CD4-positive, alpha-beta T cell treated with Interleukin-4 for 4 hours (primary cell): Measurements from ENCODE around the gene PROX2.
A peak's percentile ranks its signal among the peaks of the same experiment; 100 is the strongest.

Experiments
- DNase-seq: peaks from one replicate; pipeline ENCODE4 v3.0.0-alpha.2; 2020

PROX2 gene

DNA sequence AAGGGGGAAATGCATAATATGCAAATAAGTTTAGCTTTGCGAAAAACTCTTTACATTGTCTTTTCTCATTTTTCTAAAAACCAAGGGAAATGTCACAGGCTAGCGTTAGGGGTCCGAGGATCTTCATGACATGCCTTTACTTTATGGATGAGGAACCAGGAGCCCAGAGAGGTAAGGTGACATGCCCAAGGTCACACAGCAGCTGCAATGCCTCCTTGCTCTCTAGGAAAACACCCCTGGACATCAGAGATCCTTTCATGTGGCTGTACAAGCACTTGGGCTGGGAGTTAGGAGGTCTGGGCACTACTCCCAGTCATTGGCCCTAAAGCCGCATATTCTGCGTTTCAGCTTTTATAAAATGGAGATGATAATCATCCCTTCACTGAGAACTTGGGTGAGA is 741 bp downstream of the PROX2 start:
- no peak for DNase-seq

DNA sequence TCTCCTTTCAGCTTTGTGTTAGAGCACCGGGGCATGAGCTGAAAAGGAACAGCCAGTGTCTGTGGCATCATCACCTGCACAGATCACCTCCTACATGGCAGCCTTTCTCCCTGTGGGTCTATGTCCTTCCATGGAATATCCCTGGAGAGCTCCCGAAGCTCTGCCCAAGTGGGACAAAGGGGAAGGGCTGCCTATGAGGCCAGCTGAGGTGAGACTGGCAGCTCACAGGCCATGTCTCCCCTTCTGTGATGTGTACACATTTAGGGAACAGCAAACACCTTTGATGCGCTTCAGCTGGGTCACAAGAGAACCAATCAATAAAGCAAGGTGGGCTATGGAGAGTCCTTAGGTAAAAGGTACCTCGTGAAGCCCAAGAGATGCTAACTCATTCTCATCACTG is 4.1 kb downstream of the PROX2 start:
- DNase-seq: no peak

DNA sequence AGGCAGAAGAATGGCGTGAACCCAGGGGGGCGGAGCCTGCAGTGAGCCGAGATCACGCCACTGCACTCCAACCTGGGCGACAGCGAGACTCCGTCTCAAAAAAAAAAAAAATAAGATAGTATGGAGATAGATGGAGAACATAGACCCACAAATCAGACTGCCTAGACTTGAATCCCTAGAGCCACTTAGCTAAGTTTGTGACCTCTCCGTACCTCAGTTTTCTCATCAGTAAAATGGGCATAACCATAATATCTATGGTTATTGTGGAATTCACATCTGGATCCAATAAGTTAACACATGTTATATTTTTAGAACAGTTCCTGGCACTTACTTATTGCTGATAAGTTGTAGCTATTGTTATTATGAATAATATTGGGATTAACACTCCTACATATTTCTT is 7.2 kb downstream of the PROX2 start:
- DNase-seq: no peak

GRCh38 chr14:74867673-74868072 is 8.3 kb downstream of the PROX2 start:
- peak; percentile 43 for DNase-seq

DNA sequence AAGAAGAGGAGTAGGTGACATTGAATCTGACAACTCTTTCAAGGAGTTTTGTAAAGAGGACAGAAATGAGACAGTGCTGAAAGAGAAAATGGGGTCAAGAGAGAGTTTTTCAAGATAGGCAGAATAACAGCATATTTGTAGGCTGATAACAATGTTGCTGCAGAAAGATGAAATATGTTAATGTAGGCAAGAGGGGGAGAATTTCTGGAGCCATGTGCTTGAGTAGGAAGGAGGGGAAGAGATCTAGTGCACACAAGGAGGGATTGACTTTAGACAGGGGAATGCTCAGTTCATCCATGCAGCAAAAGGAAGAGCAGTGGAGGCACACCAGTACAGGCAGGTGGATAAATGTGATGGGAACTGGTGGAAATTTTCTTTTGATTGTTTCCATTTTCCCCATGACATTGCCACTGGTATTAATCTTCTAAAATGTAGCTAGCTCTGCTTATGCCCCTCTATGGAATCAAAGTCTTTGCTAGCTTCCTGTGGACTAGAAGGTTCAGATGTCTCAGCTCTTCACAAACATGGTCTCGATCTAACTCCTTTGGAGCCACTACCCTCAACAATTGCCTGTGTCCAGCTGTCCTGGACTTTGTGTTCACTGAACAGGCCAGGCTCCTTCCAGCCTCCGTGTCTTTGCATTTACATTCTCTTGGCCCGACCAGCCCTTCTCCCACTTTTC is 9.1 kb downstream of the PROX2 start:
- DNase-seq: no peak

- no peak for DNase-seq
Observed at GRCh38 chr14:74865156-74865555, 10.8 kb downstream of the PROX2 start.

GRCh38 chr14:74864198-74864597 is 11.7 kb downstream of the PROX2 start:
- DNase-seq: no peak

DNA sequence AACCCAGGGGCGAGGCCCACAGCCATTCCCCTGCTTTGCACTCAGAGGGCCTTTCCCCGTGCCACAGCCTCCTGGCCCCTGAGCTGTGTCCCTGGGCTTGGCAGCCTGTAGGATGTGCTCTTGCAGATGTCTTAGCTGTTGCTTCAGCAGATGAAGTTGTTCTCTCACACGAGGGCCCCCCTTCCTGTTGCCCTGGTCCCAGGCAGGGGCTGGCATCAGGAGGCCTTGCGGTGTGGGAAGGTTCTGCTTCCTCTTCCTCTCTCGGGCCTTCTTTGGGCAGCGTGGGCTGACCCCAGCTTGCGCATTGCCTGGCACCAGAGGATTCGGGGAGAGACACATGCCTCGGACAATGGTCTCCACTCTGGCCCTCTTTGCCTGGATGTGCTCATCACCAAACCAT is 12.7 kb downstream of the PROX2 start:
- no peak for DNase-seq

DNA sequence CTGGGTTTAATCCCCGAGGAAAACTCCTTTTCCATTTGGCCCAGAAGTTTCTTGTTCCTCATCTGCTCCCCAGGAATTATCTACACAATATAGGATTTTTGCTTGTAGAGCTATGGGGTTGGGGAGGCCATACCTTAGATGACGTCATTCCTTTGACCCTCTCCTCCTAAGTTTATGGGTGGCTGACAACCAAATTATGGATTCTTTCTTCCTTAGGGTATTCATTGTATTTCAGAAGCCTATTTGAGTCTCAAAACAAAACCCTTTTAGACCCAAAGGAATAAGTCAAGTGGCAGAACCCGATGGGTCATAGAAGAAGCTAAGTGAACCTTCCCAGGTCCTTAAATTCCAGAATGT is 14.2 kb downstream of the PROX2 start:
- no peak for DNase-seq

GRCh38 chr14:74860899-74861733 is 14.8 kb downstream of the PROX2 start:
- peak; percentile 87 for DNase-seq

GRCh38 chr14:74859757-74860552 is 16.0 kb downstream of the PROX2 start:
- no peak for DNase-seq

DNA sequence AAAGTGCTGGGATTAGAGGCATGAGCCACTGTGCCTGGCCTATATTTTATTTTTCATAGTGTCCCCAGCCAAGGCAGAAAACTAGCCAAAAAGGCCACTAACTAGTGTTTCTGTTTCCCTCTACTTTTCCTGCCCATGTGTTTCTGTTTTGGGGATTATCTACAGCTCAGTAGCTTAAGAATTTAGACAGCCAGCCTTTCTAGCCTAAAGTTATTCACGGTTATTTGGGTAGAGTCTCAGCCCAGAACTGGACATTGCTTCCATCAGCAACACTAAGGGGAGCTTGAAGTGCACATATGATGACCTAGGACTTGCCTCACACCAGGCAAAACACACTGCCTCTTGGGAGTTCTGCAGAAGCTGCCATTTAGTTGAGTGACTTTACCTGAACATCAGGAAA is 17.9 kb downstream of the PROX2 start:
- DNase-seq: no peak

- no peak for DNase-seq
Observed at GRCh38 chr14:74856366-74856765, 19.6 kb downstream of the PROX2 start.

DNA sequence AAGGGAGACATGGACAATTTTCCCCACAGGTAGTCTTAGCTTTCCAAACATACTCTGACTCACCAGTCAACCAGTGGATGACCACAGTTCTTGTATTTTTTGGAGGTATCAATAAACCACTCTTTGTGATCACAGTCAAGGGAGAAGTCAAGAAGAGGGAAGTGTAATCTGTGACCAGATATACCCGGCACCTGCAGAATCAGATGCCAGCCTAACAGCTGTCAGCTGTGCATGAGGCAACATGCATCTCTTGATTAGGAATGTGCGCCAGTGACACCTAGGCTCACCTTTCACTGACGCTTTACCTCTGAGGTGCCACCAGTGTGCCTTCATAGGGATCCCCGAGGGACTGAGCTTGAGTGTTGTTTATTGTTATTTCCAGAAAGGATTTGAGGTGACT is 20.0 kb downstream of the PROX2 start:
- no peak for DNase-seq

GRCh38 chr14:74855021-74855420 is 20.9 kb downstream of the PROX2 start:
- DNase-seq: no peak

GRCh38 chr14:74853581-74853980 is 22.4 kb downstream of the PROX2 start:
- no peak for DNase-seq

GRCh38 chr14:74852922-74853530 is 22.9 kb downstream of the PROX2 start:
- DNase-seq: no peak

DNA sequence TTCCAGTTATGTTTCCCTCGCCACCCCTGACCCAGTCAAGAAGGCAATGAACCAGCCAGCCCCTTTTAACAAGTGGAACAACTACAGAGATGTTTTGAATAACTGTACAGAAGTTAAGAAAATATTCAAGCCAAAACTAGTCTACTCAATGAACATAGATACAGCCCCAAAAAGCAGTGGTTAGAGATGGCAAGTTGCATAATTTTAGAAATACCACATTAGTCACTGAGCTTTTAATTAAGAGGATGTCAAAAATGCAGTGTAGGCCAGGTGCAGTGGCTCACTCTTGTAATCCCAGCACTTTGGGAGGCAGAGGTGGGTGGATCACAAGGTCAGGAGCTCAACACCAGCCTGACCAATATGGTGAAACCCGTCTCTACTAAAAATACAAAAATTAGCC is 27.2 kb downstream of the PROX2 start:
- no peak for DNase-seq

DNA sequence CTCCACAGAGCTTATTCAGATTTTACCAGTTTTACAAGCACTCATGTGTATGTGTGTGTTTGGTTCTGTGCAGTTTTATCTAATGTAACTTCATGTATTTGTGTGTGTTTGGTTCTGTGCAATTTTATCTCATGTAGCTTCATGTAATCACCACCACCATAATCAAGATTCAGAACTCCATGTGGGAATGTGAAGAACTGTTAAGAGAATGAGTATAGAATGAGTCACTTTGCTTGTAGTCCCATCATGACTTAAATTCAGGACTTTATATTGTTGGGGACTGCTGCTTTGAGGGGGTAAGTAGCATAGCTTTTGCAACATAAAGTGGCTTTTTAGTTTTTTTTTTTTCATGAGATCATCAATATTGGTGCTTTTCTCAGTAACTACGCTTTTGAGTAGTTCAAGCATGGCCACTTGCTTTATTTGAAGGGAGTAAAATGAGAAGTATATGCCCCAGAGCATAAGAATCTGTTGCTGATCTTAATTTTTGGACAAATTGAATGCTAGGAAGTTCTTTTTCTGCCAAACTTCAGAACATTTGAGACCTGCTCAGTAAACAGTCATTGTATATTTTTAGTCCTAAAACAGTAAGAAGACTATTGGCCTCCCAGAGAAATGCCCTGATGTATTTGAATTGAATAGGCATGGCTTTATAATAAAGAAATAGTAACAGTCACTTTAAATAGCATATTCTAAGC is 28.8 kb downstream of the PROX2 start:
- no peak for DNase-seq

GRCh38 chr14:74846168-74846567 is 29.8 kb downstream of the PROX2 start:
- DNase-seq: no peak

DNA sequence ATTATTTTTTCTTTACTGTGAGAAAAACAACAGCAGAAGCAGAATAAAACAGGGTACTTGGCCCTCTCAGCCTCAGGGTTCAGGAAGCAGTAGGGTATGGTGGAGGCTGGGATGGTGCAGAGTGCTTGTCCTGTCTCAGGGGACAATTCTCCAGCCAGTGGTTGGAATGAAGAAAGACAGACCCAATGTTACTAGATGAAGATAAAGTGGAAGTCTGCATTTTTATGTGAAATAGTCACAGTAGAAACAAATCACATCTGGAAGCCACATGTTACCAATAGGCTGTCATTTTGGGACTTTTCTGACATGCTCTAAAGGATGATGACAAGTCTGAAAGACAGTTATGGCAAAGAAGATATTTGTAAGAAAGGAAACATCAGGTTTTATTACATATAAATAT is 32.3 kb downstream of the PROX2 start:
- no peak for DNase-seq
